Measurements from ENCODE around the gene PPM1M.

The PPM1M gene

DNA sequence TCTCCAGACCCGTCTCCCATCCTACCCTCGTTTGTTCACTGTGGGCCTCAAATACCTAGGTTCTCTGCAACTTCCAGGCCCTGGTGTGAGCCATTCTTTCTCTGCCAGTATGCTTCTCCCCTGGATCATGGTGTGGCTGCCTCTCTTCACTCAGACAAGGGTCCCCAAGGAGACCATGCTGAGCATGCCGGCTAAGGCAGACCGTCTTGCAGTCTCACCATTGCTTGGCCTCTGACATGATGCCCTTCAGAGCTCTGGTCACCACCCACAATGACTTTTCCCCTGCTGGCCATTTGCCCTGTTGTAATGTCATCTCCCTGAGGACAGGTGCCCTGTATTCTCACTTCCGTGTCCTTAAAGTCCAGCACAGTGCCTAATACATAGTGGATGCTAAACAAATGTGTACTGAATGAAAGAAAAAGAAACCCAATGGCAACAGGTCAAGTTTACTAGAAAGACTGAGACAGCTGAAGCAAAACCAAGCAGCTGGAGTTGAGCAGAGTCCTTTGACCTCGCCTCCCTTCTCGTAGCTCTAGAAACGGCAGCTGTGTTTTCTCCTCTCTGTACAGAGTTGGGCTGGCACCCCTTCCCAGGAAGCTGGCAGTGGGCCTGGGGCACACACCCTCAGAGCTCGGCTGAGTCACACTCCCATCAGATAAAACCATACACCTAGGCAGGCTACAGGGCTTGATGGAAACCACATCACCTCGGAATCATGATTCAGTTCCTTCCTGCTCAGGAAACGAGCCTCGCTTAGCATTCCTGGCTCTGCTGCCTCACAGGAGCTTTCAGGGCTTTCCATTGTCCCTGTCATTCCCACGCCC lies 28.8 kb upstream of the PPM1M start:
- no peak for DNase-seq (ENCODE audit: low spot score)

DNA sequence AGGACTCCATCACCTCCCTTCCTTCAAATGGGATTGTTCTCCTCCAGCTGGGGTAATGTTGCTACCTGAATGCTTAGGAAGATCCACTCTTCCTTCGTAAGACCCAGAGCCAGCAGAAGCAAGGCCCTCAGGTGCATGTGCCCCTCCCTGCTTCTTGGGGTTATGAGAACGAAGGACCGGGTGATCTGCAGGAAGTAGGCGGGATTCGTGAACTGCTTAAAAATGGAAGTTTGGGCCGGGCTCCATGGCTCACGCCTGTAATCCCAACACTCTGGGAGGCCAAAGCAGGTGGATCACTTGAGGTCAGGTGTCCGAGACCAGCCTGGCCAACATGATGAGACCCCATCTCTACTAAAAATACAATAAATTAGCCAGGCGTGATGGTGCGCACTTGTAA lies 28.2 kb upstream of the PPM1M start:
- no peak for DNase-seq (ENCODE audit: low spot score)

GRCh38 chr3:52218026-52218425 lies 27.5 kb upstream of the PPM1M start:
- no peak for DNase-seq (ENCODE audit: low spot score)

DNA sequence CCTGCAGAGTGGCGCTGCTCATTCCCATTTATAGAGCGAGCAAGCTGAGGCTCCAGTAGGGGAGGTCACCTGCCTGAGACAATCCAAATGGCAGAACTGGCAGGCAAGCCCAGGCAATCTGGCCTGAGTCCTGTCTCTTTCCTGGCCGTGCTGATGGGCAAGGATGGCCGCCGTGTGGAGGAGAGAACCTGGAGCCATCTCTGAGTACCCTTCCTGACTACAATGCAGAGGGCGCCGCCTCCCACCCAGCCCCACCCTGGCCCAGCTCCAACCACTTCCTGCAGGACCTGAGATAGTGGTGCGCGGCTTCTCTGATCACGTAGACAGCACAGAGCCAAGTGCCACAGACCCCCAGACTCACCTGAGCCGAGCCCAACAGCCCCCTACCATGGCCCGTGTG lies 27.1 kb upstream of the PPM1M start:
- DNase-seq (ENCODE audit: low spot score): no peak

DNA sequence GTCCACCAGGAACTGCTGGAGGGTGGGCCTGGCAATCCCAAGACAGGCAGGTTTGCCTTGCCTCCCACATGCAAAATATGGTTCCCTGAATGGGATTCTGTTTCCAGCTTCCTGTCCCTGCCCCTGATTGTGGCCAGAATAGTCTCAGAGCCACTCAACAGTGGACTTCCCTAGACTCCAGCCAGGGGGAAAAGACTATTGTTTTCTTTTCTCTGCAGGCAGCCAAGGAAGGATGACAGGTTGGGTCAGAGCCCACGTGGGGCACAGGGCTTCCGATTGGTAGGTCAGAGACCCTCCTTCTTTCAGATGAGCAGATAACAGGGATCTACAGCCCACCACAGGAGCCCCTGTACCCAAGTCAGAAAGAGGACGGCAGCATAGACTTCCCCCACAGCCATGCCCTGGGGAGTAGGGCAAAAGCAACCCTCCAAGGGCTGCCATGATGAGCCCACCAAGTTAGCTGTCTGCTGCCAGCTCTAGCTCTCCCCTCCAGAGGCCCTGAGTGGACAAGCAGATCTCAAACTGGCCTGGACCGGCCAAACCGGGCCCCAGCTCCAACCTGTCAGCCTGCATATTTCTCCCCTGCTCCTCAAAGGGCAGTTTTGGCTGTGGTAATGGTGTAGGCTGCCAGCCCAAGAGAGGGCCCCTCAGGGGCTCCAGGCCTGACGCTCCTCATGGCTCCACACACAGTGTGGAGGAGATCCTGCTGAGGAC lies 26.5 kb upstream of the PPM1M start:
- DNase-seq (ENCODE audit: low spot score): no peak

DNA sequence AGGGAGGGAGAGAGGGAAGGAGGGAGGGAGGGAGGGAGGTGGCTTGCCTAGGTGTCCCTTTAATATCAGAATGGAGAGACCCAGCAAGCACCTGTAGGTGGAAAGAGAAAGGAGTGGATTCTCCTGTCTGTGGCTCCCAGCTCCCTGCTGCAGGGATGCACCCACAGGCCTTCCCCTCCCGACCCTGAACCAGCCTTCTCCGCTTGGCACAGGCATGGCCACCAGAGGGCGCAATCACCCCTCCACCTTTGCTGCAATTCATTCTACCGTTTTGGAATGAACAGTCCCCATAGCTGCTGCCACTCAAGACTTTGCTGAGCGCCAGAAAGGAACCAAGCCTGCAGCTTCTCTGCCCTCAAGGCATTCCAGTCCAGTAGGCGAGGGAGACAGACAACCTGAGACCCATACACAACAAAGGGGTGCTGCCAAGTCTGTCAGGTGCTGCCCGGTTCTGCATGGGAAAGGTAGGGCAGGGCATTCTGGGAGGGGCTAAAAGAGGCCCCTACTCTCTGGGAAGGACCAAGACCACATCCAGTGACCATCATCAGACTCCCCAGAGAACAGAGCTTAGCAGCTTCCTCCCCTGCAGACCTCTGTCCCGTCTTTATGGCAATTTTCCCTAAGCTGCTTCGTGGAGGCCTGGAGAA lies 25.1 kb upstream of the PPM1M start:
- peak; percentile 95 for DNase-seq (ENCODE audit: low spot score)

- no peak for DNase-seq (ENCODE audit: low spot score)
Measured at GRCh38 chr3:52221141-52221562, 24.4 kb upstream of the PPM1M start.

- DNase-seq (ENCODE audit: low spot score): no peak
Measured at GRCh38 chr3:52221563-52222318, 23.8 kb upstream of the PPM1M start.

- DNase-seq (ENCODE audit: low spot score): no peak
Measured at GRCh38 chr3:52222319-52223221, 23.0 kb upstream of the PPM1M start.

- DNase-seq (ENCODE audit: low spot score): no peak
Measured at GRCh38 chr3:52223449-52224408, 21.8 kb upstream of the PPM1M start.

DNA sequence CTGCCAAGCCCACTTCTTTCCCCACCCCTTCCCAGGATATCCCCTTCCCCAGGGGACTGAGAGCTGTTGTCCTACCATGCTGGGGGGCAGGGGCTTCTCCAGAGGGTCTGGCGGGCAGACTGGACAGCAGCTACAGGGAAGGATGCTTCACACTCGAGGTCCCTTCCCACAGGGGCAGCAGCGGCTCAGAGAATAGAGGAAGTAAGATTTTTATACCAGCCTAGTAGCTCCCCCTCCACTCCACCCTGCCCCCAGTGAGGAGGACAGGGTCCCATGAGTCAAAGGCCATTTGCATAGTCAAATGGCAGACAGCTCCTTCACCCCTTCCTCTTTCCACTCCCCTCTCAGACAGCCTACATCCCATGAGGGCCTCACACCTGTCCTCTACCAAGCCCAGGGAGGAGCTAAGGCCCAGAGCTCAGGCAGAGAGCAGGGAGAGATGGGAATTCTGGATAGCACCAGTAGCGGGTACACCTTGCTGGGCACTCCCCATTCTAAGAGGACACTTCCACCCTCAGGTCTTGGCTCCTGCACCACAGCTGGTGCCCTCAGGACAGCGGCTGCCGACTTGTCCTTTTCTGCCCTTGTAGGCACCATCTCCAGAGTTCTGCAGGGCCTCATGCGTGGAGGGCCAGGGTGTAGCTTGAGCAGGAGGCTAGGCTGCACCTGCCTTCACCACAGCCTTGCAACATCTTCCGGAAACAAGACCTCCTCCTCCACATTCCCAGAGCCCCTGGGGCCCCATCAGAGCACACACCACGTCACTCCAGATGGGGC lies 19.9 kb upstream of the PPM1M start, which contains the start of gene TLR9:
TSS of gene TLR9 (minus strand) at position 194 of the 777 bp plus-strand sequence. CDS start at position 78, 116 bp downstream.
- DNase-seq (ENCODE audit: low spot score): no peak

GRCh38 chr3:52226229-52226817 lies 19.2 kb upstream of the PPM1M start:
- no peak for DNase-seq (ENCODE audit: low spot score)

GRCh38 chr3:52227117-52227516 lies 18.4 kb upstream of the PPM1M start:
- DNase-seq (ENCODE audit: low spot score): no peak

GRCh38 chr3:52227766-52228165 lies 17.8 kb upstream of the PPM1M start:
- no peak for DNase-seq (ENCODE audit: low spot score)

- no peak for DNase-seq (ENCODE audit: low spot score)
Measured at GRCh38 chr3:52228266-52228665, 17.3 kb upstream of the PPM1M start.

DNA sequence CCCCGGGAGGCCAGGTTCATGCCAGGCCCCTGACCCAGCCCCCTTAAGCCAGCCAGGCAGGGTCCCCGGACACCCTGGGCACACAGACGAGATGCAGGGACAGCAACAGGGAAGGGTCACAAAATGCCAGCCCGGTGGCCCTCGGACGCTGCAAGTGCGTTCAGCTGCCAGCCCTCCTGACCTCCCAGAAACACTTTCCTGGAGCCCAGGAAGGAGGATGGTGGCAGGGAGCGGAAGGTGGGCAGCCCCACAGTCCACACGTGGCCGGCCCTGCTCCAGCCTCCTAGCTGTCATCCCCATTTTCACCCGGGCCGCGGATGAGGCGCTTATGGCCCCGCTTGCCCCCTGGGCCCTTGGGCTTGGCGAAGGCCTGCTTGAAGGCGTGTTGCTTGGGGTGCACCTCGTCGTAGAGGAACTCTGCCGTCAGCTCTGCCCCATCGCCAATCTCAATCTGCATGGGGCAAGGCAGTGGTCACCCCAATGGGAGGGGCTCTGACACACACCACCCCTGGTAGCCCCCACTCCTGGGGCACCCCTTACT lies 16.7 kb upstream of the PPM1M start:
- DNase-seq (ENCODE audit: low spot score): no peak

DNA sequence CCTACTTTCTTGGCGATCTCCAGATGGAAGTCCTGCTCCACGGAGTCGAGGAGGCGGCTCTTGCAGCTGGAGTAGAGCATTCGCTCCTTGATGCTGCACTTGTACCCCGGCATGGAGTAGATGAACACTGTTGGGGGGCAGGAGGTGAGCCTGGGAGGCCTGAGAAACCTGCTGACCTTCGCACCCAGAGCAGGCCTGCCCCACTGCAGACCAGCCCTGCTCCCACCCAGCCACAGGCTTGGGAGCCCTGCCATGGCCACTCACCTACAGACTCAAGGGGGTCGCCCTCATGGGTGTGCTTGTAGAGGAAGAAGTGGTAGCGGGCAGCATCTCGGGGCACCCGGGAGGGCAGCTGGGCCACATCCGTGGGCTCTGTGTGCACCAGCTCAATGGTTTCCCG lies 15.9 kb upstream of the PPM1M start:
- no peak for DNase-seq (ENCODE audit: low spot score)

DNA sequence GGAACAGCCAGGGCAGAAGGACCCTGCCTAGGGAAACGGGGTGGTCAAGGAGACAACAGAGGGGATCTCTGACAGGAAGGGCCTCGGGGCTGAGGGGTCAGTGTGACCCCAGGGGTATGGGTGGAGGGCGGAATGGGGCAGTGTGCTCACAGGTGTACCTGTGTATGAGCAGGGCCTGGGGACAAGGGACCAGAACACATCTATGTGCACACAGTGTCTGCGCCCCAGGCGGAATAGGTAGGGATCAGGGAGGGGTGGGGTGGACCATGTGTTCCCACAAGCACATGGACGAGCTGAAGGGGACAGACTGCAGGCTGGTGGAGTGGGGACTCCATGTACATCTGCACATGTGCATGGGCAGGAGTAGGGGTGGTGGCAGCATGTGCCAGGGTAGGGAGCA lies 15.1 kb upstream of the PPM1M start:
- DNase-seq (ENCODE audit: low spot score): no peak

Data from HuH-7.5 (cell line).